Fibroblast of lung (primary cell): ENCODE measurements around the gene DOK4.

Experiments used
- EZH2 ChIP-seq: IDR thresholded peaks from 2 replicates; pipeline ENCODE4 v1.5.1; 2012; ENCODE audit warnings: low read length, control low read depth, mild to moderate bottlenecking; ENCODE audit errors: missing control alignments
- TF ChIP-seq, protein P1 (sequence below), 2 donors: IDR thresholded peaks in 1 of 2; conservative IDR thresholded peaks in 1 of 2; 1 replicate in 1 of 2; 2 replicates in 1 of 2; pipeline ENCODE4 v1.5.1; 2011 to 2012; ENCODE audit warnings: low read length in 2 of 2, control low read depth in 1 of 2, inconsistent platforms in 1 of 2, low read depth in 1 of 2, mild to moderate bottlenecking in 1 of 2

GRCh38 chr16:57479205-57479975, 6.9 kb downstream of the DOK4 start:
- TF ChIP-seq, protein P1, sequence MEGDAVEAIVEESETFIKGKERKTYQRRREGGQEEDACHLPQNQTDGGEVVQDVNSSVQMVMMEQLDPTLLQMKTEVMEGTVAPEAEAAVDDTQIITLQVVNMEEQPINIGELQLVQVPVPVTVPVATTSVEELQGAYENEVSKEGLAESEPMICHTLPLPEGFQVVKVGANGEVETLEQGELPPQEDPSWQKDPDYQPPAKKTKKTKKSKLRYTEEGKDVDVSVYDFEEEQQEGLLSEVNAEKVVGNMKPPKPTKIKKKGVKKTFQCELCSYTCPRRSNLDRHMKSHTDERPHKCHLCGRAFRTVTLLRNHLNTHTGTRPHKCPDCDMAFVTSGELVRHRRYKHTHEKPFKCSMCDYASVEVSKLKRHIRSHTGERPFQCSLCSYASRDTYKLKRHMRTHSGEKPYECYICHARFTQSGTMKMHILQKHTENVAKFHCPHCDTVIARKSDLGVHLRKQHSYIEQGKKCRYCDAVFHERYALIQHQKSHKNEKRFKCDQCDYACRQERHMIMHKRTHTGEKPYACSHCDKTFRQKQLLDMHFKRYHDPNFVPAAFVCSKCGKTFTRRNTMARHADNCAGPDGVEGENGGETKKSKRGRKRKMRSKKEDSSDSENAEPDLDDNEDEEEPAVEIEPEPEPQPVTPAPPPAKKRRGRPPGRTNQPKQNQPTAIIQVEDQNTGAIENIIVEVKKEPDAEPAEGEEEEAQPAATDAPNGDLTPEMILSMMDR (conservative IDR thresholded peaks at IDR 0.05 in 1 of 2, IDR thresholded peaks at IDR 0.05 in 1 of 2; ENCODE audit: low read depth in 1 of 2, low read length in 2 of 2) = no peak
- no peak for TF ChIP-seq EZH2
